Activated CD8-positive, alpha-beta memory T cell treated with anti-CD3 and anti-CD28 coated beads, Interleukin-2, amount 10 ng/mL, durations not matched to agents 7 days and 5 days (primary cell): ENCODE measurements around the gene TMEM244. TPM values are rescaled to one million over a fixed set of nuclear protein-coding genes. Genes with fewer than 3 reads are reported as not detected.
"Not testable (repeated sequence)": the region's sequence is repeated elsewhere in the genome, so short reads cannot be mapped to it uniquely, and the experiment has no call there.

Experiments used
- ATAC-seq: fragments of 150-1000 bp; cut with Tn5 transposase; one replicate; pipeline ENCODE4 v1.10.0; 2021; ENCODE audit warnings: moderate library complexity
- CTCF ChIA-PET: fragments of 350-600 bp; sonication (Branson Sonifier 250); formaldehyde crosslinking; loops from one replicate; lab custom pipeline; 2021; ENCODE audit warnings: antibody characterized with exemption; lab: Charles Lee
- DNase-seq: peaks from one replicate; pipeline ENCODE4 v3.0.0-alpha.2; 2020
- H3K27ac Mint-ChIP-seq: one replicate; pipeline ENCODE4 v1.8.0; 2021; ENCODE audit warnings: mild to moderate bottlenecking, mixed read lengths
- H3K27me3 Mint-ChIP-seq: one replicate; pipeline ENCODE4 v1.8.0; 2021; ENCODE audit warnings: mixed read lengths
- H3K36me3 Mint-ChIP-seq: one replicate; pipeline ENCODE4 v1.8.0; 2021; ENCODE audit warnings: mild to moderate bottlenecking, mixed read lengths
- H3K4me1 Mint-ChIP-seq: one replicate; pipeline ENCODE4 v1.8.0; 2021; ENCODE audit warnings: mixed read lengths
- H3K4me3 Mint-ChIP-seq: one replicate; pipeline ENCODE4 v1.8.0; 2021; ENCODE audit warnings: mild to moderate bottlenecking, moderate library complexity, mixed read lengths
- H3K9me3 Mint-ChIP-seq: one replicate; pipeline ENCODE4 v1.8.0; 2022; ENCODE audit warnings: low read depth, mixed read lengths
- total RNA-seq, 2 experiments: library from RNA; stranded (reverse); gene quantifications; one replicate each; pipeline ENCODE4 v1.2.3, GENCODE V29; 2021

TMEM244 gene
- total RNA-seq, 2 experiments from 2014 or later: 0.73 to 0.99 TPM

DNA sequence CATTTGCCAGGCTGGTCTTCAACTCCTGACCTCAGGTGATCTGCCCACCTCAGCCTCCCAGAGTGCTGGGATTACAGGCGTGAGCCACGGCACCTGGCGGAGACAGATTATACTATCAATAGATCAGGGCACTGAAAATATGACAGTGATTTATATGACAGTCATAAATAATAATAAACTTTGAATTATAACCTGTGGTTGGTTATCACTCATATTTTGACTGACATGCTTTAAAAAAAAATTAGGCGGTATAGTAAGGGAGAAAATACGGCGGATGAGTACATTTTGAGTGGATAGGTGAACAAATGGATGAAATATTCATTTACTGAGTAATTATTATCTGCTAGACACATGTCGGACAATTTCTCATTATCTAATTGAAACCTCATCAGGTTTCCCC lies 28.8 kb downstream of the TMEM244 start:
- no peak overlapping the region for H3K27ac Mint-ChIP-seq
- CTCF ChIA-PET: no interaction called here
- no peak for DNase-seq
- H3K4me3 Mint-ChIP-seq: no peak overlapping the region
- H3K4me1 Mint-ChIP-seq: no peaks in the 10 kb centered on the region
- no peak for ATAC-seq
- peaks cover 1% of the 10 kb centered on the region for H3K36me3 Mint-ChIP-seq
- no peaks in the 10 kb centered on the region for H3K27me3 Mint-ChIP-seq
- H3K9me3 Mint-ChIP-seq: no peaks in the 10 kb centered on the region

DNA sequence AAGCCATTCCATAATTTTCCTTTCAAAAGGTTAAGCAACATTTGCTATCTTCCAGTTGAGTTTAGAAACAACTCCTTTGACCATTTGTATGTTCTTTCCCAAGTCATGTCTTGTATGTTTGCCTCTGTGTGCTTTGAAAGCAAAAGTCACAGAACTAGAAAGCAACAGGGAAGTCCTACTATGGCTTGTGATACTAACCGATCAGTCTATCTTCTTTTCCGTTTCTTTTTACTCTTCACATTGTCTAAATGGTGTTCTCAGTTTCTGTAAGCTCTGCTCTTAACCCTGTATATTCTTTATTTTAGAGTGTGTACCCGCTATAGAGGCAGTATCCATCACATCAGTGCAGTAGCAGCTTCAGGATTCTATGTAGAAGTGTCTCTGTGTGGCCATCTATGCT lies 32.9 kb downstream of the TMEM244 start:
- CTCF ChIA-PET: interaction anchor here (1.1 kb wide), 1 partner anchor 10 kb away, joined by 3 read pairs; no protein-coding TSS in a partner anchor
- Mint-ChIP-seq H3K4me3 (no peak overlapping the region), H3K4me1 (no peaks in the 10 kb centered on the region), H3K27ac (no peak overlapping the region), H3K36me3 (no peaks in the 10 kb centered on the region), H3K9me3 (no peaks in the 10 kb centered on the region), H3K27me3 (peaks cover 5% of the 10 kb centered on the region)
- DNase-seq (no peak), ATAC-seq (no peak)

DNA sequence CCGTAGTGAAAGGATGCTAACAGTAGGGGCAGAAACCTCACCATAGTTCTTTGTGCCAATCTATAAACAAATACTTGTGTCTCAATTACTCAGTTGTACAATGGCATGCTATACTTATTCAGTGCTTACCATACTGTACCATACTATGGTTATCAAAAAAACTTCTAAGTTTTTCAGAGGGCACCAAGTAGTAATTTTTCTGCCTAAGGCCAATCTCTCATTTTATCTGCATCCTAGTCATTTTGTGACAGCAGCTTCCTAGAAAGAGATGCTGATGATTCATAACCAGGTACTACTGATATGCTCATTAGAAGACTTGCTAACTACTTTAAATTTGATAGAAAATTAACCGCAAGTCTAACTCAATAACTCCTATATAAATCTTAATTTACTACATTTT lies 42.9 kb downstream of the TMEM244 start:
- peaks cover 11% of the 10 kb centered on the region for H3K27me3 Mint-ChIP-seq
- DNase-seq (no peak), ATAC-seq (peak; percentile 60)
- H3K9me3 Mint-ChIP-seq: no peaks in the 10 kb centered on the region
- CTCF ChIA-PET: interaction anchor here (1.0 kb wide), 1 partner anchor 10 kb away, joined by 3 read pairs; no protein-coding TSS in a partner anchor
- H3K27ac Mint-ChIP-seq: no peak overlapping the region
- peaks cover 21% of the 10 kb centered on the region for H3K4me1 Mint-ChIP-seq
- H3K36me3 Mint-ChIP-seq: peaks cover 3% of the 10 kb centered on the region
- no peak overlapping the region for H3K4me3 Mint-ChIP-seq

DNA sequence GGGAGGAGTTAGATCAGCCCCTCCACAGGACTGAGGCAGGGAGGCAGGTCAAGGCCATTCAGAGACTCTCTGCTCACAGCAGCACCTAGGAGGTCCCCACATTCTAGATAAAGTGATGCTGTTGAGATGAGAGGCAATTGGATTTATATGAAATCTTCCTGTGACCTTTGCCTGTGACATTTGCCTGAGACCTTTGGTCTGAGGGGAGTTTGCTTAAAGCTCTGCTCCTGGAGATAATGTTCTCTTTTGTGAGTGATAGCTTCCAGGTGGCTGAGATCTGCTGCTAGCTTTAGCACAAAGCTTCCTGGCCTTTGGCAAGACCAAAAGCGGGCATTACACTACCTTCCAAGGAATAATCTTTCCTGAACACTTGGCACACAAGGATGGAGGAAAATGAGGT lies 43.3 kb downstream of the TMEM244 start:
- no peaks in the 10 kb centered on the region for H3K9me3 Mint-ChIP-seq
- no peak overlapping the region for H3K27ac Mint-ChIP-seq
- ATAC-seq (no peak), DNase-seq (no peak)
- H3K36me3 Mint-ChIP-seq: peaks cover 3% of the 10 kb centered on the region
- H3K4me1 Mint-ChIP-seq: peaks cover 21% of the 10 kb centered on the region
- CTCF ChIA-PET: interaction anchor here (1.0 kb wide), 1 partner anchor 10 kb away, joined by 3 read pairs; no protein-coding TSS in a partner anchor
- no peak overlapping the region for H3K4me3 Mint-ChIP-seq
- H3K27me3 Mint-ChIP-seq: peaks cover 11% of the 10 kb centered on the region

DNA sequence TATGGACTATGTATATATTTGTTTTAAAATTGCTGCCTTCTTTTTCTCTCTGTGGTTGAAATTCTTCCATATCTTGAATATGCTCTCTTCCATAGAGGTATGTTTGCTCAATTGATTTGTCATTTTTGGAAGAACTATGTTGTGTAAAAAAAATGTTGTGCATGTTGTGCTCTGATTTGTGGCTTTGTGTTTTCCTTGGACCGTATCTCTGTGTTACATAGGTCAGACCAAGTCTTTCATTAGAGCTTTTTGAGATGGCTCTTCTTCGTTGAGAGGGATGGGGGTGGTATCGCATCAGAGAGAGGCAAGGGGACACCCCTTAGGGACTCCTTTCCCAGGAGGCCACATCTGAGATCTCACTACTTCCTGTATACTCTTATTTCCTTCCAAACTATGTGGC lies 43.8 kb downstream of the TMEM244 start:
- H3K27ac Mint-ChIP-seq: no peak overlapping the region
- H3K4me3 Mint-ChIP-seq: no peak overlapping the region
- H3K4me1 Mint-ChIP-seq: peaks cover 21% of the 10 kb centered on the region
- DNase-seq (no peak), ATAC-seq (no peak)
- CTCF ChIA-PET: no interaction called here
- H3K27me3 Mint-ChIP-seq: peaks cover 11% of the 10 kb centered on the region
- no peaks in the 10 kb centered on the region for H3K9me3 Mint-ChIP-seq
- peaks cover 3% of the 10 kb centered on the region for H3K36me3 Mint-ChIP-seq

DNA sequence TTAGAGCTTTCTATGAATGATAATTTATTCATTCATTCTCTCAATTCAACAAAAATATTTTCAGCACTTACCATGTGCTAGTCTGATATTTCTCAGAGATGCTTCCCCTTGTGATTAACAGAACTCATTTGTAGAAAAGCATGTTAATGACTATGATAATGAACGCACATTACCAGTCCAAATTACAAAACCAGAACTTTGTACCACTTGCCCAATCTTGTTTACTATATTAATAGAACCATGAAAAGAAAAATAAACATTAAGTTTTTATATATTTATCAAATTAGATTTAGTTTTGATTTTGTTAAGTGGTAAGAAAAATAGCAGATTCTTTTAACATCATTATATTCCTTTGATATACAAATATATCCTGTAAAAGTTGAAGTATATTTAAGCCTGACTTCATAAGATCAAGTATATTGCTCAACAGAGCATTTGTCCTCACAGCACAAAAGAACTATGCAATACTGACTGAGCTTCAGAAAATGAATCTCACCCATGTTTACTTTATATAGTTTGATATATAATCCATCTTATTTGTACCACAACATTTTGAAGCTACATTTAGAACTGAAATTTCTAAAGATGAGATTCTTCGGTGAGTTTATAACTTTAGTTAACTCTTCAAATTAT lies 48.9 kb downstream of the TMEM244 start:
- peaks cover 28% of the 10 kb centered on the region for H3K27me3 Mint-ChIP-seq
- no peak overlapping the region for H3K27ac Mint-ChIP-seq
- H3K9me3 Mint-ChIP-seq: peaks cover 4% of the 10 kb centered on the region
- CTCF ChIA-PET: no interaction called here
- no peak overlapping the region for H3K4me3 Mint-ChIP-seq
- no peak for ATAC-seq
- no peak for DNase-seq
- peaks cover 4% of the 10 kb centered on the region for H3K36me3 Mint-ChIP-seq
- peaks cover under 1% of the 10 kb centered on the region for H3K4me1 Mint-ChIP-seq

DNA sequence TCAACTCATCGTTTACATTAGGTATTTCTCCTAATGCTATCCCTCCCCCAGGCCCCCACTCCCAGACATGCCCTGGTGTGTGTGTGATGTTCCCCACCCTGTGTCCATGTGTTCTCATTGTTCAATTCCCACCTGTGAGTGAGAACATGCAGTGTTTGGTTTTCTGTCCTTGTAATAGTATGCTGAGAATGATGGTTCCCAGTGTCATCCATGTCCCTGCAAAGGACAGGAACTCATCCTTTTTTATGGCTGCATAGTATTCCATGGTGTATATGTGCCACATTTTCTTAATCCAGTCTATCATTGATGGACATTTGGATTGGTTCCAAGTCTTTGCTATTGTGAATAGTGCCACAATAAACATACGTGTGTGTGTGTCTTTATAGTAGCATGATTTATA lies 54.0 kb downstream of the TMEM244 start:
- DNase-seq, H3K4me1 Mint-ChIP-seq, H3K36me3 Mint-ChIP-seq, CTCF ChIA-PET, H3K27ac Mint-ChIP-seq, ATAC-seq, H3K4me3 Mint-ChIP-seq: not testable (repeated sequence)
- peaks cover 36% of the 10 kb centered on the region for H3K27me3 Mint-ChIP-seq
- peaks cover 11% of the 10 kb centered on the region for H3K9me3 Mint-ChIP-seq

DNA sequence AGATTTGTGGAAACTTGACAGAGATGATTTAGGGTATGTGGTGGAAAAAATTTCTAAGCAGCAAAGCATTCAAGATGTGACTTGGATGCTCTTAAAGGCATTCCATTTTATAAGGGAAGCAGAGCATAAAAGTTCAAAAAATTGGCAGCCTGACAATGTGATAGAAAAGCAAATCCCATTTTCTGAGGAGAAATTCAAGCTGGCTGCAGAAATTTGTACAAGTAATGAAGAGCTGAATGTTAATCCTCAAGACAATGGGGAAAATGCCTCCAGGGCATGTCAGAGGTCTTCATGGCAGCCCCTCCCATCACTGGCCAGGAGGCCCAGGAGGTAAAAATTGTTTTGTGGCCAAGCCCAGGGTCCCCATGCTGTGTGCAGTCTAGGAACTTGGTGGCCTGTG lies 58.2 kb downstream of the TMEM244 start:
- H3K4me3 Mint-ChIP-seq, ATAC-seq, CTCF ChIA-PET, DNase-seq, H3K27ac Mint-ChIP-seq, H3K4me1 Mint-ChIP-seq, H3K36me3 Mint-ChIP-seq, H3K9me3 Mint-ChIP-seq: not testable (repeated sequence)
- H3K27me3 Mint-ChIP-seq: peaks cover 11% of the 10 kb centered on the region

DNA sequence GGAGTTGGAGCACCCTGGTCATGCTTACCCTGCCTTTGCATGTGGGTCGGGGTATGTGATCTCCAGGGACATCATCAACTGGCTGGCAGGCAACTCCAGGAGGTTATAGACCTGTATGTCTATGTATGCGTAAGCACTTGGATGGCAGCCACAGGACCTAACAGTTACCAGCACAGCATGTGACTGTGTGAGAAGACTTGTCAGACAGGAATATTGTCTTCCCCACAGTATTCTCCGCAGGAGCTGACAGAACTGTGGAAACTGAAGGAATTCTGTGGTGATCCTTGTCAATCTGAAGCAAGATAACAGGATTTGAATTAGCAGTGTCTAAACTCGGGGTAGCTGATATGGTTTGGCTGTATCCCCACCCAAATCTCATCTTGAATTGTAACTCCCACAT lies 59.2 kb downstream of the TMEM244 start:
- Mint-ChIP-seq H3K9me3 (peaks cover 9% of the 10 kb centered on the region), H3K4me1 (no peaks in the 10 kb centered on the region), H3K27ac (no peak overlapping the region), H3K27me3 (peaks cover 13% of the 10 kb centered on the region), H3K36me3 (peaks cover 2% of the 10 kb centered on the region), H3K4me3 (no peak overlapping the region)
- ATAC-seq (no peak), DNase-seq (no peak)
- CTCF ChIA-PET: interaction anchor here (1.4 kb wide), 1 partner anchor 55 kb away, joined by 3 read pairs; no protein-coding TSS in a partner anchor

DNA sequence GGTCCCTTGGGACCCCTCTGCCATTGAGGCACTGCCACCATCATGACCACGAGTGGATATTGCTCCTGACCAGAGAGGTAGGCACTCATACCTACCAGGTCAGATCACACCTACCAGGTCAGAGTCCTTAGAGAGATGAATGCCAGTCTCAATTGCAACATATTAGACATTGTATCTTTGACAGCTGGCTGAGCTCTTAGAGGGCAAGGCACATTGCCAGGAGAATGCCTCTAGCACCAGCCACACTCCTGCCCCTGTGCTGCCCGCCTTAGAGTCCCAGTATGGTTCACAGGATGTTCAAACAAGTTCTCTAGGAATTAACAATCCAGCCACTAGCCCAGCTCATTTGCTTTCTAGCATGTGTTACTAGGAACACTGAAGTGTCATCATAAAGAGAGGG lies 65.9 kb downstream of the TMEM244 start:
- DNase-seq (no peak), ATAC-seq (no peak)
- Mint-ChIP-seq H3K4me1 (peaks cover 6% of the 10 kb centered on the region), H3K36me3 (no peaks in the 10 kb centered on the region), H3K4me3 (no peak overlapping the region), H3K9me3 (no peaks in the 10 kb centered on the region), H3K27me3 (peaks cover 14% of the 10 kb centered on the region), H3K27ac (no peak overlapping the region)
- CTCF ChIA-PET: no interaction called here

DNA sequence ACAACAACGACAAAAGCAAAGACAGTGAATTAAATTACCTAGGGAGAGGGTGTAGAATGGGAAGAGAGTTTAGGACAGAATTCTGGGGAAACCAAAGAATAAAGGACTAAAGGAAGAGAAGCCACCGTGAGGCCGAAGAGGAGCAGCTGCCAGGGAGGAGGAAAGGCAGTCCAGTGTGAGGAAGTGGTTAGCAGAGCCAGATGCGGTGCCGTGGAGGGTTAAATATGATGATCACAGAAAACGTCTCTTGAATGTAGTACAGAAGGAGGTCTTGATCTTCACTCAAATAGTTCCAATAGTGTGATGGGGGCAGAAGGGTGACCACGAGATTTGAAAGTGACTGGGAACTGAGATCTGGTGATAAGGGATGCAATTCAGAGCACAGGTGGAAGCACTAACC lies 67.7 kb downstream of the TMEM244 start:
- Mint-ChIP-seq H3K4me3 (no peak overlapping the region), H3K36me3 (no peaks in the 10 kb centered on the region), H3K27ac (no peak overlapping the region), H3K4me1 (peaks cover 6% of the 10 kb centered on the region), H3K9me3 (no peaks in the 10 kb centered on the region), H3K27me3 (peaks cover 16% of the 10 kb centered on the region)
- DNase-seq: peak; percentile 48
- CTCF ChIA-PET: no interaction called here
- ATAC-seq: no peak

DNA sequence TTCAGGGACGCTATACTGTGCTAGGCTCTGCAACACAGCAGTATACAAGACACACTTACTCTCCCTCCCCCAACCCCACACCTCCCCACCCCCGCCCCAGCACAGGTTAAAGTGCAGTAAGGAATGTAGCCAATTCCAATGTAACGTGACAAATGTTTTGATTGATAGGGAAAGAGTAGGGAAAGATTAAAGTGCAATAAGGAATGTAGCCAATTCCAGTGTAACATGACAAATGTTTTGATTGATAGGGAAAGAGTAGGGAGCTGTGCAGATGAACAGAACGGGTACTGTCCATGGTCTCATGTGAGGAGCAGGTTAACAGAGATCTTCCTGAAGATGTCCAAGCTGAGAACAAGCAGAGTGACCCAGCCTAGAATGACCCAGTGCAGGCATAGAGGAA lies 69.1 kb downstream of the TMEM244 start:
- DNase-seq (no peak), ATAC-seq (no peak)
- H3K36me3 Mint-ChIP-seq: no peaks in the 10 kb centered on the region
- no peaks in the 10 kb centered on the region for H3K9me3 Mint-ChIP-seq
- CTCF ChIA-PET: interaction anchor here (0.6 to 1.6 kb wide), 2 partner anchors 17 to 312 kb away, joined by 3 to 7 read pairs; no protein-coding TSS in a partner anchor
- H3K4me1 Mint-ChIP-seq: peaks cover 6% of the 10 kb centered on the region
- peaks cover 14% of the 10 kb centered on the region for H3K27me3 Mint-ChIP-seq
- no peak overlapping the region for H3K4me3 Mint-ChIP-seq
- no peak overlapping the region for H3K27ac Mint-ChIP-seq

DNA sequence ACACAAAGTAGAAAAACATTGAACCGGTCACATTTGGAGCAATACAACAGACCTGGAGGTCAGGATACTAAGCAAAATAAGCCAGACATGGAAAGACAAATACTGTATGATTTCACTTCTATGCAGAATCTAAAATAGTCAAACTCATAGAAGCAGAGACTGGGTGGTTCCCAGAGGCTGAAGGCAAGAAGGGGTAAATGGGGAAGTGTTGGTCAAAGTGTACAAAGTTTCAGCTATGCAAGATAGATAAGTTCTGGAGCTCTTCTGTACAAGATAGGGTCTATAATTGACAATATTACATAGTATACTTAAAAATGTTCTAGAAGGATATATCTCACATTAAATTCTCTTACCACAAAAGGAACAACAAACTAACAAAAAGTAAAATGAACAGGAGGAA lies 70.3 kb downstream of the TMEM244 start:
- no peaks in the 10 kb centered on the region for H3K36me3 Mint-ChIP-seq
- CTCF ChIA-PET: interaction anchor here (1.6 kb wide), 1 partner anchor 15 kb away, joined by 7 read pairs; no protein-coding TSS in a partner anchor
- peaks cover 6% of the 10 kb centered on the region for H3K4me1 Mint-ChIP-seq
- H3K27me3 Mint-ChIP-seq: peaks cover 10% of the 10 kb centered on the region
- no peaks in the 10 kb centered on the region for H3K9me3 Mint-ChIP-seq
- DNase-seq: no peak
- no peak overlapping the region for H3K4me3 Mint-ChIP-seq
- ATAC-seq: no peak
- no peak overlapping the region for H3K27ac Mint-ChIP-seq

DNA sequence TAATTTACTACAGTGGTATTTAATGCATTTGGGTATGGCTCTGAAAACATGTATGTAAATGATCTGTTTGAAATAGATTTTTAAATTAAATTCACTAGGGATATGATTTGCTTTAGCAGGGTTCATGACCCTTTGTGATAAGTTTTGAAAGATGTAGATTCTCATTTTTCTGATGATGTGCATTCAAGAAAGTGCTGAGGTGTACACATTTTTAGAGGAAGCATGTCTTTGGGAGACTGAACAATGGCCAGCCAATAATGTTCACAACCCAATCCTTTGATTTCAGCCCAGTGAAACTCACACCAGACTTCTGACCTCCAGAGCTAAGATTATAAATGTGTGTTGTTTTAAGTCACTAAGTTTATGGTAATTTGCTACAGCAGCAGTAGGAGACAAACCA lies 71.1 kb downstream of the TMEM244 start:
- Mint-ChIP-seq H3K27me3 (peaks cover 2% of the 10 kb centered on the region), H3K4me1 (peaks cover 6% of the 10 kb centered on the region), H3K4me3 (no peak overlapping the region), H3K36me3 (no peaks in the 10 kb centered on the region), H3K27ac (no peak overlapping the region), H3K9me3 (no peaks in the 10 kb centered on the region)
- no peak for DNase-seq
- ATAC-seq: no peak
- CTCF ChIA-PET: no interaction called here
